Measurements from ENCODE around the gene PA2G4.
A peak's percentile ranks its signal among the peaks of the same experiment; 100 is the strongest.

Gene PA2G4

DNA sequence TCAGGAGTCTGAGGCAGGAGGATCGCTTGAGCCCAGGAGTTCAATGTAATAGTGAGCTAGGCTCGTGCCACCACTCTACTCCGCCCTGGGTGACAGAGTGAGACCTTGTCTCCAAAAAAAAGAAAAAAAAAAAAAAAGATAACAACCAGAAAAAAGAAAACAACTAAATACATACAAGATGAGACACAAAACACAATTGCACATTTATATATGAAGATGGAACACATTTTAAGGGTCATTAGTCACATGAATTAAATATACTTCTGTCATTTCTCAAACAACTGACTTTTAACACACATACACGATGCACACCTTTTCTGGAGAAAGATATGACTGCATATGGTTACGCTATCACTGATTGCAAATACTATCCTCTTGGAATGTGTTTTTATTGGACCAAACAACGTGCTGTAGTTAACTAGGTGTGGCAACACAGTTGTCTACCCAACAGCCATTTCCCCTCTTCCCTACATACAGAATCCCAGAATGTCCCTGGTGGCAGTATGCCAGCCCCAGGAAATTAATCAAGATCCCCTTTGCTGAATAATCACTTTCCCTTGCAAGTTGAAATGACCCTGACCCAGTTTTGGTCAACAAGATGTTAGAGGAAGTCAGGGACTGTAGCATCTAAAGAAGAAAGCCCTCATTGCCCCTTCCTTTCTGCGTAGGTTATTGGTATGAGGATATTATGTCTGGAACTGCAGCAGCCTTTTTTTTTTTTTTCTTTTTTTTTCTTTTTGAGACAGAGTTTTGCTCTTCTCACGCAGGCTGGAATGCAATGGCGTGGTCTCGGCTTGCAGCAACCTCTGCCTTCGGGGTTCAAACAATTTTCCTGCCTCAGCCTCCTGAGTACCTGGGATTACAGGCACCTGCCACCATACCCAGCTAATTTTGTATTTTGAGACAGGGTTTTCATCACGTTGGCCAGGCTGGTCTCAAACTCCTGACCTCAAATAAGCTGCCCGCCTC lies 42.4 kb downstream of the PA2G4 start:
- Histone ChIP-seq H3K4me1 (peaks cover 8% of the 10 kb centered on the region), H3K9ac (no peak overlapping the region), H3K4me3 (no peak overlapping the region), H4K20me1 (no peaks in the 10 kb centered on the region), H3K36me3 (peaks cover 45% of the 10 kb centered on the region), H3K4me2 (no peak overlapping the region), H3K9me3 (no peaks in the 10 kb centered on the region), H3K27ac (no peak overlapping the region), H3K27me3 (no peaks in the 10 kb centered on the region)
- TF ChIP-seq Cebpa-rat (IDR thresholded peaks at IDR 0.05): no peak

- Histone ChIP-seq H3K4me2 (no peak overlapping the region), H3K36me3 (peaks cover 23% of the 10 kb centered on the region), H3K9ac (no peak overlapping the region), H3K9me3 (no peaks in the 10 kb centered on the region), H3K4me3 (no peak overlapping the region), H3K27ac (no peak overlapping the region), H3K27me3 (no peaks in the 10 kb centered on the region), H4K20me1 (no peaks in the 10 kb centered on the region), H3K4me1 (peaks cover 36% of the 10 kb centered on the region)
- TF ChIP-seq Cebpa-rat (IDR thresholded peaks at IDR 0.05): no peak
Measured at GRCh38 chr12:56150563-56150962, 46.2 kb downstream of the PA2G4 start.

- H3K27me3 ChIP-seq: no peaks in the 10 kb centered on the region
- TF ChIP-seq Cebpa-rat (IDR thresholded peaks at IDR 0.05): no peak
- H4K20me1 ChIP-seq: no peaks in the 10 kb centered on the region
- H3K9me3 ChIP-seq: no peaks in the 10 kb centered on the region
- peak overlapping the region; percentile 99 for H3K4me2 ChIP-seq
- peak overlapping the region; percentile 75 for H3K4me3 ChIP-seq
- peaks cover 27% of the 10 kb centered on the region for H3K36me3 ChIP-seq
- peak overlapping the region; percentile 84 for H3K27ac ChIP-seq
- H3K4me1 ChIP-seq: peaks cover 47% of the 10 kb centered on the region
- H3K9ac ChIP-seq: peak overlapping the region; percentile 88
Measured at GRCh38 chr12:56151672-56152131, 47.3 kb downstream of the PA2G4 start.

- Histone ChIP-seq H4K20me1 (no peaks in the 10 kb centered on the region), H3K4me1 (peaks cover 51% of the 10 kb centered on the region), H3K4me2 (peak within 1 kb of the TSS; percentile 99), H3K9ac (peak within 1 kb of the TSS; percentile 88), H3K27ac (peak within 1 kb of the TSS; percentile 84), H3K27me3 (no peaks in the 10 kb centered on the region), H3K36me3 (peaks cover 27% of the 10 kb centered on the region), H3K9me3 (no peaks in the 10 kb centered on the region), H3K4me3 (peak within 1 kb of the TSS; percentile 75)
- TF ChIP-seq Cebpa-rat (IDR thresholded peaks at IDR 0.05): no peak
Measured at GRCh38 chr12:56152132-56152755, 47.9 kb downstream of the PA2G4 start, which contains the start of gene MYL6B. Gene MYL6B, plus strand, starts transcription at chr12:56152587. Its CDS starts 1,332 bp downstream, at chr12:56153919.

DNA sequence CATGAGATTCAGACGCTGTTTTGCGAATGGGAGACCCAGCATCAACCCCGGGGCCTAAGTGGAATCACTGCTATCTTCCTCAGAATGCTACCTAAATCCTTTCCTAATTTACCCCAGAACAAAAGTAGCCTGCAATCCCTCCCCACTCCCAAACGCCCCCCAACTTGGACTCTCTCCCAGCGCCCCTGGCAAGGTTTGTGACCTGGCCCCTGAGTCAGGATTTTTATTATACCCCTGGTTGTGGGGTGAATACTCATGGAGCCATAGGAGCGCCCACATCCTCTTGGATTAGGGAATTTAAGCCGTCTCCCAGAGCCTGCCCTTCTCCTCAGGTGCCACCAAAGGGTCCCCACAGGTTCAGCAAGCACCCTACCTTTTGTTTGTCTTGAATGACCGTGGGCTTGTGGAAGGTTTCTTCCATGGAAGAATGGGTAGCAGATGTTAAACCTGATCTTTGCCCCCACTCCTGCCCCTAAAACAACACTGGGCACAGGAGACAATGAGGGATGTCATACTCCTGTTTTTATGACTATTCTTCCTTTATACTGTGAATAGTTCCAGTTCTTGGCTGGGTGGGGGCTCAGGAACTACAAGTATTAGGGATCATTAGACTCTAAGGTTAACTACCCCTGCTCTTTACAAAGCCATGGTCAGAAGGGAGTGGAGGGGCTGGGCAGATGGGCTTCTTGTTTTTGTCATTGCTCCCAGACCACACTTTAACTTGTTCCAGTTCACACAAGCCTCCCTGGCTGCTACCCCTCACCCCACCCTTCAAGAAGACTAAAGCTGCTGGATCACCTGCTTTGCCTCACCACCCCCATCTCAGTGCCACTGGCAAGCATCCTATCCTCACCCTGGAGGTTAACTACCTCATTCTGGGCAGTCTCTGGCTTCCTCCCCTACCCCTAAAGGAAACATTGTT lies 48.7 kb downstream of the PA2G4 start:
- TF ChIP-seq Cebpa-rat (IDR thresholded peaks at IDR 0.05): no peak
- Histone ChIP-seq H4K20me1 (no peaks in the 10 kb centered on the region), H3K27ac (peak overlapping the region; percentile 84), H3K4me3 (peak overlapping the region; percentile 75), H3K4me2 (peak overlapping the region; percentile 99), H3K4me1 (peaks cover 51% of the 10 kb centered on the region), H3K27me3 (no peaks in the 10 kb centered on the region), H3K9ac (peak overlapping the region; percentile 88), H3K9me3 (no peaks in the 10 kb centered on the region), H3K36me3 (peaks cover 27% of the 10 kb centered on the region)

DNA sequence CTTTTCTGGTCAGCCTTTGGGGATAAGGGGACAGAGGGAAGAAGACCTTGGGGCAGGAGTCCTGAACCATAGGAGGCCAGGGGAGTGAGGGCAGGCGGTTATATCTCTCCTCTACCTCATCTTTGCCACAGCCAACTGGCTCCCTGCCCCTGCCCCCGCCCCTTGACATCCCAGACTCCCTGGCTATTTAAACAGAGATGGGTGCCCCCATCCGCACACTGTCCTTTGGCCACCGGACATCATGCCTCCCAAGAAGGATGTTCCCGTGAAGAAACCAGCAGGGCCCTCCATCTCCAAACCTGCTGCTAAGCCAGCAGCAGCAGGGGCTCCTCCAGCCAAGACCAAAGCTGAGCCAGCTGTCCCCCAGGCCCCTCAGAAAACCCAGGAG lies 49.3 kb downstream of the PA2G4 start:
- peak overlapping the region; percentile 75 for H3K4me3 ChIP-seq
- peak overlapping the region; percentile 99 for H3K4me2 ChIP-seq
- H3K9ac ChIP-seq: peak overlapping the region; percentile 88
- H3K9me3 ChIP-seq: no peaks in the 10 kb centered on the region
- peak overlapping the region; percentile 84 for H3K27ac ChIP-seq
- peaks cover 51% of the 10 kb centered on the region for H3K4me1 ChIP-seq
- no peaks in the 10 kb centered on the region for H3K27me3 ChIP-seq
- peaks cover 3% of the 10 kb centered on the region; the same call in 1 of the 2 replicates for H4K20me1 ChIP-seq
- TF ChIP-seq Cebpa-rat (IDR thresholded peaks at IDR 0.05): no peak
- peaks cover 27% of the 10 kb centered on the region for H3K36me3 ChIP-seq

DNA sequence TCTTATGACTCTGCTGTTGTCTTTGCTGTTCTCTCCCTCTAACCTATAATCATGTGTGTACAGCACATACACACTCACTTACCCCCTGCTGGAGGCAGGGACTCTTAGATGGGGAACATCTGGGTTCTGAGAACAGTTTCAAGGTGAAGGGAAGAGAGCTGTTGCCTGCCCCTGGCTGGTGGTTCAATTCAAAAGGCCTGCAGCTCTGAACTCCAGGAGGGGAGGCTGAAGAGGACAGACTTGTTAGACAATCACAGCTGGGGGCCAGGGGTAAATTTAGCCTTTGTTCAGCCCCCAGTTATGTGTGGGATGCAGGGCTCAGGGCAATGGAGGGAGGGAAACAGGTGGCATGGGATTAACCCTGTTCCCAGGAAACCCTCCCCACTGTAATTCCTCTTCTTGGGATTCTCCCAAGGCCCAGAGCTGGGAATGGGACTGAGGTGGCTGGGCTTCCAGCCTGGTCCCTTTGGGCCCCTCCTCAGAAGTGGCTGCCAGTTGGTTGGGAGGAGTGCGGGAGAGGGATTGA lies 50.0 kb downstream of the PA2G4 start:
- peaks cover 9% of the 10 kb centered on the region for H4K20me1 ChIP-seq
- H3K27me3 ChIP-seq: no peaks in the 10 kb centered on the region
- peak overlapping the region; percentile 84 for H3K27ac ChIP-seq
- H3K36me3 ChIP-seq: peaks cover 29% of the 10 kb centered on the region
- peak overlapping the region; percentile 88 for H3K9ac ChIP-seq
- H3K4me3 ChIP-seq: no peak overlapping the region
- H3K4me1 ChIP-seq: peaks cover 53% of the 10 kb centered on the region
- H3K4me2 ChIP-seq: peak overlapping the region; percentile 99
- no peak for TF ChIP-seq Cebpa-rat (IDR thresholded peaks at IDR 0.05)
- no peaks in the 10 kb centered on the region for H3K9me3 ChIP-seq

- Histone ChIP-seq H3K27ac (no peak overlapping the region), H3K36me3 (peaks cover 32% of the 10 kb centered on the region), H3K27me3 (no peaks in the 10 kb centered on the region), H3K4me1 (peaks cover 58% of the 10 kb centered on the region), H3K9me3 (no peaks in the 10 kb centered on the region), H3K4me2 (peak overlapping the region; percentile 99; the same call in 1 of the 2 replicates), H3K9ac (no peak overlapping the region), H4K20me1 (peaks cover 14% of the 10 kb centered on the region), H3K4me3 (no peak overlapping the region)
- no peak for TF ChIP-seq Cebpa-rat (IDR thresholded peaks at IDR 0.05)
Measured at GRCh38 chr12:56154818-56155217, 50.5 kb downstream of the PA2G4 start.

Measured in BLaER1 (cell line).